Small intestine (tissue), 7 donors: ENCODE results near the gene ENTREP1. TPM values are rescaled to one million over a fixed set of nuclear protein-coding genes. Genes with fewer than 3 reads are reported as not detected.

ENCODE experiments used
- DNase-seq, 2 donors: peaks; one replicate each; pipeline versions ENCODE4 v3.0.0 to v3.0.0-alpha.2; 2013
- FAIRE-seq: peaks from 2 replicates; lab custom pipeline; 2012; peaks lifted over from hg19 to GRCh38; lab: Jason Lieb, UNC
- H3K27ac ChIP-seq, 3 donors: one replicate each; pipeline ENCODE4 v1.5.1; 2013; ENCODE audit warnings: low read length in 2 of 3, mild to moderate bottlenecking in 2 of 3, control low read depth in 1 of 3, inconsistent platforms in 1 of 3, low read depth in 1 of 3, moderate library complexity in 1 of 3
- H3K27me3 ChIP-seq, 3 donors: one replicate each; pipeline ENCODE4 v1.6.1; 2013; ENCODE audit warnings: low read length in 3 of 3, inconsistent platforms in 1 of 3; ENCODE audit not compliant: control insufficient read depth in 3 of 3, insufficient read depth in 3 of 3
- H3K36me3 ChIP-seq, 3 donors: one replicate each; pipeline ENCODE4 v1.6.1; 2013; ENCODE audit warnings: low read length in 3 of 3, inconsistent platforms in 1 of 3, low read depth in 1 of 3, mild to moderate bottlenecking in 1 of 3, moderate library complexity in 1 of 3; ENCODE audit not compliant: control insufficient read depth in 3 of 3, insufficient read depth in 2 of 3
- H3K4me1 ChIP-seq, 3 donors: one replicate each; pipeline ENCODE4 v1.6.1; 2013; ENCODE audit warnings: low read length in 2 of 3, inconsistent platforms in 1 of 3, low read depth in 1 of 3, mild to moderate bottlenecking in 1 of 3, moderate library complexity in 1 of 3; ENCODE audit not compliant: control insufficient read depth in 3 of 3, insufficient read depth in 2 of 3
- H3K4me3 ChIP-seq, 3 donors: one replicate each; pipeline ENCODE4 v1.5.1; 2013; ENCODE audit warnings: low read length in 3 of 3, control low read depth in 1 of 3, inconsistent platforms in 1 of 3, low read depth in 1 of 3, mild to moderate bottlenecking in 1 of 3, moderate library complexity in 1 of 3
- H3K9me3 ChIP-seq, 2 donors: one replicate each; pipeline ENCODE4 v1.6.1; 2013; ENCODE audit warnings: low read depth in 1 of 2, low read length in 1 of 2; ENCODE audit not compliant: control insufficient read depth in 2 of 2, insufficient read depth in 1 of 2
- WGBS, 3 donors: extraction: QIAGEN DNeasy Blood & Tissue Kit; methylation state at CpG; one replicate each; pipeline ENCODE4 v1.1.7; 2013; 5-methylcytosine and 5-hydroxymethylcytosine counted together
- polyA plus RNA-seq, 4 donors: library from polyadenylated mRNA; stranded (reverse) in 3 of 4; unstranded in 1 of 4; fragments of 200-250 nt in 3 of 4; fragments of 120-200 nt in 1 of 4; gene quantifications; one replicate each; pipeline versions ENCODE4 v1.2.1 to v1.2.3, GENCODE V29; 2013
- donor health status: healthy with polysubstance abuse.
- donor health status: control.
- donor health status: control.
- donor health status: Bipolar disorder and iron deficiency.
- donor health status: healthy.

ENTREP1 gene
- polyA plus RNA-seq, 4 donors = 1.2 to 2.1 TPM; not detected in 2

DNA sequence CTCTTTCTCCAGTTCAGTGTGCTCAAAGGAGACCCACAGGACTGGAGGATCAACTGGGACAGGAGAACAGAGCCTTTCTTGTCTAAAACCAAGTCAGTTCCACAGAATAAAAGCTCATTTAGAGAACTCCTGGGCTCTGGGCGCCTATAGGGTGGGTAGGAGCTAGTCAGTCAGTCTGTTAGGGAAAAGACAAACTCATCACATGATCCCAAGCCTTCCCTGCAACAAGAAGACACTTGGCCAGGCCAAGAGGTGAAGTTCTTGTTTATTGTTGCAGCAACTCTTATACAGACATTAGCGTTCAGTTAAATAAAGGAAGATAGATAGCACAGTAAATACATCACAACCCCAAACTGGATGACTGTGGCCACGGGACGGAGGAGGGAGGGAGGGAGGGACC lies 102.3 kb downstream of the ENTREP1 start:
- H3K4me1 ChIP-seq = no peaks in the 10 kb centered on the region
- H3K4me3 ChIP-seq = no peak overlapping the region
- WGBS, 3 donors = 73 to 88% (median 74%) methylated on average over 4 of the region's 4 CpGs
- no peak for FAIRE-seq
- H3K9me3 ChIP-seq = no peaks in the 10 kb centered on the region
- H3K27me3 ChIP-seq = no peaks in the 10 kb centered on the region
- H3K36me3 ChIP-seq = peaks cover 0 to 3% (median 0%) of the 10 kb centered on the region in 3 donors
- DNase-seq = no peak
- no peak overlapping the region for H3K27ac ChIP-seq

DNA sequence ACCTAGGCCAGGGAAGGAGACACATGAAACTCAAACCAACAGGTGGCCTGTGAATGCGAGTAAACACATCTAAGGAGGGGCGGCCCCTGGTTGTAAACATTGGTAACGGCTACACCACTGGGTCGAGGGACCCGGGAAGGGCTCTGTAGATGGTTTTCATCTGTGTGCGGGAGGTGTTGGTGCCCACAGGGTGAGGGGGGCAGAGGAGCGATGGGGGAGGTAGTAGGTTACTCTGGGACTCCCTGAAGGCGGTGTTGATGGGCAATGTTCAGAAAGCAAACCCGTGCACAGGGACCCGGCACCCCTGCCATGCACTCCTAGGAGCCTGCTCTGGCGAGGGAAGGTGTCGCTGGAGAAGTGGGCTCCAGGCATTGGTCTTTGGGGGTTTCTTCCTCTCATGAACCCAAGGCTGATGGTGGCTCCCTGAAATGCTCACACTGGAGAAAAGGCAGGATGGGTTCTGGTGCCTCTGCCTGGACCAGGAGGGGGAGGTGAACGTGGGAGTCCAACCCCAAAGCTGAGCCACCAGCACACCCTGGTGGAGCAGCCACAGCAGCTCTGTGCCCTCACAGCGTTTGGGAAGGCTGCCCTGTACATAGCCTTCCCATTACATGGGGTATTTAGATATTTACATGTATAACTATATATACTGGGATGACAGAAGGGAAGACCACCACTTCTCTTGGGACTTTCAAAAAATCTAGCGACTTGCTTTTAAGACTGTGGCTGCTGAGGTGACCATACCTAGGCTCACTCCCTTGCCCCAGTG lies 103.2 kb downstream of the ENTREP1 start:
- no peak for DNase-seq
- Histone ChIP-seq H3K9me3 (no peaks in the 10 kb centered on the region), H3K4me1 (no peaks in the 10 kb centered on the region), H3K27me3 (no peaks in the 10 kb centered on the region), H3K36me3 (peaks cover 0 to 4% (median 0%) of the 10 kb centered on the region in 3 donors), H3K4me3 (no peak overlapping the region), H3K27ac (no peak overlapping the region)
- no peak for FAIRE-seq
- 85 to 87% (median 86%) methylated on average over 15 of the region's 15 CpGs for WGBS, 3 donors

DNA sequence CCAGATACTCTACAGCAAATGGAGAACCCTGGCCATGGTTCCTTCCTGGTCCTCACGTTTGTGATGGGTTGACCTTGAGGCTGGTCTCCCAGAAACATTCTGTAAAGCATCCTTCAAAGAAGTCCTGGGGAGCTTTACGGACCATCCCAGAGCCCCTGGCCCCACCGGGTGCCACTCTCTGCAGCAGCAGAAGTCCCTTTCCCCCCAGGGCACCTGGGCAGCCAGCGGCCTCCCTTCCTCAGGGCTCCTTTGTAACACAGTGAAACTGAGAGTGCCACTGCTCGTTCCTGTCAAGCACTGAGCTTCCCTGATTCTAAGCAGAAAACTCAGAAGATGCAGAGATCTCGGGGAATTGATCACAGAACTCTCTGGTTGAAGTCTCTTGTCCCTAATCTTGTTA lies 104.3 kb downstream of the ENTREP1 start:
- 66 to 83% (median 71%) methylated on average over 6 of the region's 6 CpGs for WGBS, 3 donors

DNA sequence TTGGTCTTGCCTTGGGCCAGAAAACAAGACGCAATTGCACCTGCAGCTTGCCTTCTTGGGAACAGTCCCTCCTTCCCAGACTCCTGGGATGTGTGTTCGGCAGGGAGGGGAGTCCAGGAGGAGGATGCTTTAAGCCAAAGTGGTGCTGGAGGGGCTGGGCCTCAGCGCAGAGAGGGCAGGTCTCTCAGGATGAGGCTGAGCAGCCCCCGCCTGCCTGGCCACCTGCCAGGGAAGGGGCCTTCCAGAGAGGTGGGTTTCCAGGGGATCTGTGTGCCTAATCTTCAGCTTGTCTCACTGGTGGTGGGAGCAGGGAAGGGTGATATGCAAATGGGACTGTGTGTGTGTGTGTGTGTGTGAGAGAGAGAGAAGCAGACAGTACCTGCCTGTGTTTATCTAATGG lies 105.2 kb downstream of the ENTREP1 start:
- WGBS, 3 donors = 82 to 89% (median 89%) methylated on average over 4 of the region's 4 CpGs
- DNase-seq (no peak), FAIRE-seq (no peak)
- no peaks in the 10 kb centered on the region for H3K4me1 ChIP-seq
- H3K36me3 ChIP-seq = peaks cover 0 to 4% (median 0%) of the 10 kb centered on the region in 3 donors
- no peaks in the 10 kb centered on the region for H3K9me3 ChIP-seq
- no peak overlapping the region for H3K27ac ChIP-seq
- no peak overlapping the region for H3K4me3 ChIP-seq
- no peaks in the 10 kb centered on the region for H3K27me3 ChIP-seq

More for the DNA sequence above, 104.3 kb downstream of the ENTREP1 start:
- Histone ChIP-seq H3K4me1 (no peaks in the 10 kb centered on the region), H3K27ac (no peak overlapping the region), H3K9me3 (no peaks in the 10 kb centered on the region), H3K4me3 (no peak overlapping the region), H3K27me3 (no peaks in the 10 kb centered on the region), H3K36me3 (peaks cover 0 to 4% (median 0%) of the 10 kb centered on the region in 3 donors)
- FAIRE-seq = no peak
- DNase-seq = no peak

DNA sequence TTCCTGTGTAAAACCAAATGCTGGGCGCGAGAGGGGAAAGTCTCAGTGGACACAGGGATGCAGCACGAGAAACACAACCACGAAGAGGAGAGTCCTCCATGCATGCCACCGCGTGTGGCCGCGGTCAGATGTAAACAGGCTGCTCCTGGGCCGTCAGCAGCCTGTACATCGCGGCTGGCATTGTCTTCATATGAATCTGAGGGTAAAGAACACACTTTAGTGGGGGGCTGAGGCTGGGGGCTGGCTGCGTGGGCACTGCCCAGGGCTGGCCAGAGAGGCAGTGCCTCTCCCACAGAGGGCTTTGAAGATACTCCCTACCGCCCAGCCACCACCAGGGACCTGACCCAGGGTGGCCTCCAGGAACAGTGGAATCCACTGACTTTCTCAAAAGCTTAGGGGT lies 106.2 kb downstream of the ENTREP1 start:
- DNase-seq = no peak
- H3K9me3 ChIP-seq = no peaks in the 10 kb centered on the region
- no peaks in the 10 kb centered on the region for H3K27me3 ChIP-seq
- H3K4me1 ChIP-seq = no peaks in the 10 kb centered on the region
- FAIRE-seq = no peak
- H3K4me3 ChIP-seq = no peak overlapping the region
- 86 to 90% (median 89%) methylated on average over 13 of the region's 13 CpGs for WGBS, 3 donors
- H3K36me3 ChIP-seq = peaks cover 0 to 4% (median 0%) of the 10 kb centered on the region in 3 donors
- no peak overlapping the region for H3K27ac ChIP-seq

DNA sequence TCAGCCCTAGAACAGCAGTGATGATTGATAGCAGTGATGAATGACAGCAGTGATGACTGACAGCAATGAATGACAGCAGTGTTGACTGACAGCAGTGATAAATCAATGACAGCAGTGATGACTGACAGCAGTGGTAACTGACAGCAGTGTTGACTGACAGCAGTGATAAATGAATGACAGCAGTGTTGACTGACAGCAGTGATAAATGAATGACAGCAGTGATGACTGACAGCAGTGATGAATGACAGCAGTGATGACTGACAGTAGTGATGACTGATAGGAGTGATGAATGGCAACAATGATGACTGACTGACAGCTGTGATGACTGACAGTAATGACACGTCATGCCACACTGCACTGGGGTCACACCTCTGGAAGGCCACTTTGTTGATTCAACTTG lies 106.8 kb downstream of the ENTREP1 start:
- no peaks in the 10 kb centered on the region for H3K27me3 ChIP-seq
- H3K4me3 ChIP-seq = no peak overlapping the region
- peaks cover 0 to 4% (median 0%) of the 10 kb centered on the region in 3 donors for H3K36me3 ChIP-seq
- 61 to 88% (median 81%) methylated on average over 1 of the region's 1 CpG for WGBS, 3 donors
- H3K4me1 ChIP-seq = no peaks in the 10 kb centered on the region
- FAIRE-seq (no peak), DNase-seq (no peak)
- no peak overlapping the region for H3K27ac ChIP-seq
- H3K9me3 ChIP-seq = no peaks in the 10 kb centered on the region

DNA sequence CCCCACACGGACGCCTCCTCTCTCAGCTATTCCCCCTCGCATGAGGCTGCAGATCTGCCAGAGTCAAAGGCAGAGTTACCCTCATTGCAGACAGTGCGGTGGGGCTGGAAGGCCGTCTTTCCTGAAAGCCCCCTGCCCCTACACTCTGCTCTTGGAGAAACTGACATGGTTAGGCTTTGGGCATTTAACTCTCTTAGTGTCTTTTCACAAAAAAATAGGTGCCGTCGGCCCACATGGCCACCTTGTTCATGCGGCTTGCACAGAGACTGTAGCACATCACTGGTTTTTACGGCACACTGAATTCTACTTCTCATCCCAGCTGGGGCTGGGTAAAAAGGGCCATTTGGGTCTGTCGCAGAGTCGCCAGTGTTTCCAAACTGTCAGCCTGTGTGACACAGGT lies 107.6 kb downstream of the ENTREP1 start:
- H3K27ac ChIP-seq = no peak overlapping the region
- WGBS, 3 donors = 89 to 95% (median 93%) methylated on average over 11 of the region's 11 CpGs
- no peaks in the 10 kb centered on the region for H3K27me3 ChIP-seq
- no peak for DNase-seq
- FAIRE-seq = no peak
- H3K4me1 ChIP-seq = no peaks in the 10 kb centered on the region
- no peaks in the 10 kb centered on the region for H3K9me3 ChIP-seq
- H3K36me3 ChIP-seq = peaks cover 0 to 4% (median 0%) of the 10 kb centered on the region in 3 donors
- H3K4me3 ChIP-seq = no peak overlapping the region

DNA sequence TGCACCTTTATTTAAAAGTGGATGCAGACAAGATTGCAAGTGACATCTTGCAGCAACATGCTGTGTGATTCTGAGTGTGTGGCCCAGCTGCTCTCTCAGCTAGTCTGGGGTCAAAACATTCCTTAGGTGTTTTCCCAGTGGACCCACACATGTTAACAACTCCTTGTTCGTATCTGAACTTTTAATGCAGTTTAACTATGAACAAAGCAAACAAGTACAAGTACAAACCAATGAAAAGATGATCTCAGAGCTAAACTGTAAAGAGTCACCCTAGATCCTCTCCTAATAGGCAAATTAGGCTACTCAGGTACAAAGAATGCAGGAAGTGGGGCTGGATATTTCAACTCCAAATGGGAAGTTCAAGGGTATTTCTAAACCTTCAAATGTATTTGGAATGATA lies 108.4 kb downstream of the ENTREP1 start:
- no peaks in the 10 kb centered on the region for H3K4me1 ChIP-seq
- H3K4me3 ChIP-seq = no peak overlapping the region
- no peaks in the 10 kb centered on the region for H3K27me3 ChIP-seq
- WGBS, 3 donors = 14 to 29% (median 14%) methylated on average over 1 of the region's 1 CpG
- H3K9me3 ChIP-seq = no peaks in the 10 kb centered on the region
- no peak for FAIRE-seq
- peaks cover 0 to 4% (median 0%) of the 10 kb centered on the region in 3 donors for H3K36me3 ChIP-seq
- H3K27ac ChIP-seq = no peak overlapping the region
- DNase-seq = no peak
